Measurements from ENCODE around the gene JAZF1. TPM values are rescaled to one million over a fixed set of nuclear protein-coding genes. Genes with fewer than 3 reads are reported as not detected.

The JAZF1 gene
- total and polyA plus RNA-seq, 2 of the 4 experiments (the other 2 are of a cell fraction) = 8.4 to 10.5 TPM

DNA sequence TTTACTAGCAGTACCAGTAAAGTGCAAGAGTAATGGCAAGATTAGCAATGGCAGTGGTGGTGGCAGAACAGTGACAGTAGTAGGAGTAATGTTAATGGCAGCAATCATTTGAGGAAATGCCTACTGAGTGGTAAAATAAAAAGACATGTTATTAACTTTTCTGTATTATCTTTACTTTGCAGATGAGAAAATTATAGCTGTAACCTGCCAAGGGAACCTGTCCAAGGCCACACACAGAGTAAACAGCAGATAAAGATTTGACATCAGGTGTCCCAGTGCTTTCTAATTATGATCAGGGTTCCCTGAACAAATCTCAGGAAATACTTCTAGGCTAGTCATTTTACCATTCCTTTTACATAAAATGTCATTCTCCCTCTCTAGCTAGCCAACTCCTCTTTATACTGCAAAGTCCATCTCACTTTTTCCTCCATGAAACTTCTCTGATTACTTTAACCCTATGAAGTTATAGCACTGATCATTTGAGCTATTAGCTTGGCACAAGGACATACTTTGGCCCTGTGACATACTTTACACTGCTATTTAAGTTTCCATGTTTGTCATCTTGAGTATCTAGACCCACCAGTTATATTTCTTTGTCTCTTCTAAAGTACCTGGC is 221.6 kb downstream of the JAZF1 start:
- no peak overlapping the region for H3K14ac ChIP-seq (replicated peaks; ENCODE audit: low read depth, low read length)
- H3K4me3 ChIP-seq (ENCODE audit: insufficient read depth, low read depth, low read length) = no peak overlapping the region
- H2BK120ac ChIP-seq (ENCODE audit: low read depth, low read length) = no peak overlapping the region
- no peak overlapping the region for H2AK9ac ChIP-seq (replicated peaks; ENCODE audit: low read depth, low read length, poor library complexity)
- H3K4ac ChIP-seq (ENCODE audit: low read depth, low read length) = no peak overlapping the region
- no peaks in the 10 kb centered on the region for H3K9me3 ChIP-seq (ENCODE audit: control insufficient read depth, insufficient read depth, low read length)
- H3K56ac ChIP-seq (ENCODE audit: extremely low read depth, insufficient read depth, low read length) = no peak overlapping the region
- H4K5ac ChIP-seq (ENCODE audit: low read depth, low read length) = no peak overlapping the region
- no peak overlapping the region for H4K91ac ChIP-seq (ENCODE audit: insufficient read depth, low read depth, low read length)
- ChIA-PET POLR2A (ENCODE audit: unreplicated experiment) (no interaction called here), CTCF (interaction anchor here (0.6 kb wide), 1 partner anchor 417 kb away, joined by 3 read pairs; no protein-coding TSS in a partner anchor)
- H3K4me2 ChIP-seq (ENCODE audit: low read depth, low read length) = no peak overlapping the region
- TF ChIP-seq SMC3 (IDR thresholded peaks at IDR 0.05; ENCODE audit: low read depth, low read length) (no peak), RFX5 (IDR thresholded peaks at IDR 0.05; ENCODE audit: low read depth, low read length) (no peak), FOS (IDR thresholded peaks at IDR 0.05; ENCODE audit: low read depth, low read length) (no peak), CHD1 (IDR thresholded peaks at IDR 0.05; ENCODE audit: low read depth, low read length) (no peak), BHLHE40 (IDR thresholded peaks at IDR 0.05; ENCODE audit: low read depth, low read length) (no peak)
- TF ChIP-seq, protein P1, sequence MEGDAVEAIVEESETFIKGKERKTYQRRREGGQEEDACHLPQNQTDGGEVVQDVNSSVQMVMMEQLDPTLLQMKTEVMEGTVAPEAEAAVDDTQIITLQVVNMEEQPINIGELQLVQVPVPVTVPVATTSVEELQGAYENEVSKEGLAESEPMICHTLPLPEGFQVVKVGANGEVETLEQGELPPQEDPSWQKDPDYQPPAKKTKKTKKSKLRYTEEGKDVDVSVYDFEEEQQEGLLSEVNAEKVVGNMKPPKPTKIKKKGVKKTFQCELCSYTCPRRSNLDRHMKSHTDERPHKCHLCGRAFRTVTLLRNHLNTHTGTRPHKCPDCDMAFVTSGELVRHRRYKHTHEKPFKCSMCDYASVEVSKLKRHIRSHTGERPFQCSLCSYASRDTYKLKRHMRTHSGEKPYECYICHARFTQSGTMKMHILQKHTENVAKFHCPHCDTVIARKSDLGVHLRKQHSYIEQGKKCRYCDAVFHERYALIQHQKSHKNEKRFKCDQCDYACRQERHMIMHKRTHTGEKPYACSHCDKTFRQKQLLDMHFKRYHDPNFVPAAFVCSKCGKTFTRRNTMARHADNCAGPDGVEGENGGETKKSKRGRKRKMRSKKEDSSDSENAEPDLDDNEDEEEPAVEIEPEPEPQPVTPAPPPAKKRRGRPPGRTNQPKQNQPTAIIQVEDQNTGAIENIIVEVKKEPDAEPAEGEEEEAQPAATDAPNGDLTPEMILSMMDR (conservative IDR thresholded peaks at IDR 0.05; ENCODE audit: low read depth, low read length) = no peak
- H2BK5ac ChIP-seq (ENCODE audit: low read depth, low read length, poor library complexity, severe bottlenecking) = no peak overlapping the region
- H3K9me1 ChIP-seq (ENCODE audit: insufficient read depth, low read length) = peaks cover 13% of the 10 kb centered on the region
- dilution Hi-C loops (cut with HindIII; ENCODE audit: low sequenced_read_pairs, unreplicated experiment) = no loop called here
- no peaks in the 10 kb centered on the region; the same call in 1 of the 2 replicates for H3K4me1 ChIP-seq (ENCODE audit: control insufficient read depth, insufficient read depth, low read length)
- no peaks in the 10 kb centered on the region for H3K36me3 ChIP-seq (ENCODE audit: control insufficient read depth, insufficient read depth, low read length)
- H3K79me1 ChIP-seq (ENCODE audit: low read depth in 1 of 2, low read length in 2 of 2) = peaks cover 7 to 30% of the 10 kb centered on the region in 2 experiments; a peak in 3 of 4 replicates
- intact Hi-C loops (cut with micrococcal nuclease) = no loop called here
- no peak overlapping the region for H3K9ac ChIP-seq (ENCODE audit: low read depth, low read length)
- H4K8ac ChIP-seq (ENCODE audit: low read depth in 2 of 2, low read length in 2 of 2) = no peak overlapping the region
- no peak overlapping the region for H3K27ac ChIP-seq (ENCODE audit: insufficient read depth, low read length)
- no peak overlapping the region for H3K18ac ChIP-seq (ENCODE audit: low read depth, low read length)
- H3K23ac ChIP-seq (ENCODE audit: low read depth, low read length) = no peak overlapping the region
- BruUV-seq (replicated peaks) = no TSS peak
- in situ Hi-C loops (cut with MboI; ENCODE audit: low sequenced_read_pairs) = no loop called here
- no peak overlapping the region for H2BK15ac ChIP-seq (ENCODE audit: low read depth, low read length)
- ATAC-seq (ENCODE audit: low read depth) (no peak), DNase-seq (no peak)
- no peaks in the 10 kb centered on the region for H3K27me3 ChIP-seq (ENCODE audit: control insufficient read depth, insufficient read depth, low read length)
- H4K20me1 ChIP-seq (ENCODE audit: insufficient read depth, low read length) = peaks cover 4% of the 10 kb centered on the region; the same call in 1 of the 2 replicates
- no peak overlapping the region for H2AK5ac ChIP-seq (ENCODE audit: low read depth, low read length)
- no peak overlapping the region for H2AFZ ChIP-seq (replicated peaks; ENCODE audit: low read length, poor library complexity)
- H2BK20ac ChIP-seq (ENCODE audit: low read depth, low read length) = no peak overlapping the region

Data from IMR-90 (cell line).